HG03457 (cell line): ENCODE data around the gene CXCR2.
"Not testable (repeated sequence)": the region's sequence is repeated elsewhere in the genome, so short reads cannot be mapped to it uniquely, and the experiment has no call there.

Experiments
- ATAC-seq: cut with Tn5 transposase; IDR thresholded peaks from one replicate; pipeline ENCODE4 v1.9.1; 2021; ENCODE audit warnings: moderate number of reproducible peaks; ENCODE audit not compliant: unreplicated experiment

CXCR2 gene

DNA sequence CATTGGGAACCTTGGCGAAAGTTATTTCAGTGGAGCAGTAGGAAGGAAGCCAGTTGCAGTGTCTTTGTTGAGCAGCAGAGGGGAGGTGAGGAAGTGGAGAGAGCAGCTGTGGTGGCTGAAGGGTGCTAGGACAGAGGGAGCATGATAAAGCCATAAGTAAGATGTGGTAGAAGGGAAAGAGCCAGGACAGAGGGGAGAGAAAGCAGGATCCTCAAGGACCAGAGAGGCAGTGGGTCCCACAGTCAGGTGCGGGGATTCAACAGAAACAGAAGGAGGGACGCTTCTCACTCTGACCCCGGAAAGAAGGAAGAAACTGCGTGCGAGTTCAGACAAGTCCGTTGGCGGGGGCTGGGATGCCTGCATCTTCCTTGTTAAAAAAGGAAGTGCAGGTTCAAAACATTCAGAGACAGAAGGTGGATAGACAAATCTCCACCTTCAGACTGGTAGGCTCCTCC lies at the start of gene CXCR2:
Gene CXCR2 (plus strand): TSS at position 403 of the 455 bp plus-strand sequence. CDS start 8,774 bp downstream, outside the sequence.
- ATAC-seq: no peak

DNA sequence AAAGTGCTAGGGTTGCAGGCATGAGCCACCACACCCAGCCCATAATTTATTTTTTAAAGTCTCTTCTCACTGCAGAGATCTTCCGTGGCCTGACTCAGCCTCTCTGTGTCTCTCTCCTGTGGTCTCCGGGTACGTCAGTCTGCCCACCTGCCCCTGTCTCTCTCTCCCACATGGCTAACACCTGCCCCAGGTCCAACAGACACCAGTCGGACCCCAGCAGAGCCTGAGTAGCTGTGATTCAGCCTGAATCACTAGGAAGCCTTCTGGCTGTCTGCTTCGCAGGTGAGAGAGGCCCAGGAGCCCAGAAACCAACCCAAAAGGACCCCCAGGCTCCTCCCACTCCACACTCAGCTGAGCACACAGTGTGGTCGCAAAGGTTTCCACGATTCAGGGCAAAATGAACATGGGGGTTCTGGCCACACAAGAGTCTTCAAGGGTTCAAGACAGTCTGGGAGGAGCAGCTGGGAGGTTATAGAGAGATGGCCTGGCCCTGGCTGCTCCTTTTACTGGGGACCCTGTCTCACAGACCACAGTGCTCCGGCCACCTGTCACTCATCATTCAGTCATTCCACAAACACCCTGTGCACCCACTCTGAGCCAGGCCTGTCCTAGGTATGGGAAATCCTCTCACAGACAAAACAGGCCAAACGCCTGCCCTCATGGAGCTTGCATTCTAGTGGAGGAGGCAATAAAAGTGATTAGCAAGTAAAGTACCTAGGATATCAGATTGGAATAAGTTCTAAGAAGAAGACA lies 48.2 kb upstream of the CXCR2 start:
- ATAC-seq: no peak

DNA sequence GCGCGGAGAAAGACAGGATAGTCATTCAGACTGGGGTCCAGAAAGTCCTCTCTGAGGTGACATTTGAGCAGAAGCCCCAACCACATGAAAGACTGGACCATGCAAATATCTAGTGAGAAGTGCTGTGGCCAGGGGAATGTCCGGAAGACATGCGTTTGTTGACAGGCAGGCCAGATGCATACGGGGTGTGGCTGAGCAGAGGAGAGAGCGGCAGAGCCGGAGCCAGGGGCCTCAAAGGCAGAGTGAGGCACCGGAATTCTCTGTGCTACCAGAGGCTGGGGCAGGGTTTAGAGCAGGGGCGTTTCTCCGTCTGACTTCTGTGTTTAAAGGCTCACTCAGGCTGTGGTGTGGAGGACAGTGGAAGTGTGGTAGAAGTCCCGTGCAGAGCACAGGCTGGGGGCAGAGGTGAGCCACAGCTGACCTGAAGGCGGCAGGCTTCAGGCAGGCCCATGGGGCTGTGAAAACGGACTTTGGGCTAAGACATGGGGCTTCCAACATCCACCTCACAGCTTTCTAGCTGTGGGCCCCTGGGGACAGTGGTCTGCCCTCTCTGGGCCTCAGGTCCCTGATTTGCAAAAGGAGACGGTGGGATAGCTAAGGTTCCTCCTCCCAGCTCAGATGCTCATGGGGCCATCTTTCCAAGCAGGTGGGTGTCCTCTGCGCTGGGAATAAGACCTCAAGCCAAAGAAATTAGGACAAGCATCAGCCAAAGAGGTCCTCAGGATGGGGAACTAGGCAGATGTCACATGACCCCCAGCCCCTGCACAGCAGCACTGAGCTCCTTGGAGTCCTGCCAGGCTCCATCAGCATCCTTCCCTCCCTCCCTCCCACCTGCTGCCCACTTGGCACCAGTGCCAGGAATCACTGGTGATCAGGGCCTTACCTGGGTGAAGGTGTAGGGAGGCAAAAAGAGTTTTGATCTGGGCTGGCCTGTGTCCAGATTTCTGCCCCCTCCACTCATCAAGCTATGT lies 45.6 kb upstream of the CXCR2 start:
- no peak for ATAC-seq

GRCh38 chr2:218081063-218081462 lies 44.8 kb upstream of the CXCR2 start:
- ATAC-seq: peak; percentile 97

DNA sequence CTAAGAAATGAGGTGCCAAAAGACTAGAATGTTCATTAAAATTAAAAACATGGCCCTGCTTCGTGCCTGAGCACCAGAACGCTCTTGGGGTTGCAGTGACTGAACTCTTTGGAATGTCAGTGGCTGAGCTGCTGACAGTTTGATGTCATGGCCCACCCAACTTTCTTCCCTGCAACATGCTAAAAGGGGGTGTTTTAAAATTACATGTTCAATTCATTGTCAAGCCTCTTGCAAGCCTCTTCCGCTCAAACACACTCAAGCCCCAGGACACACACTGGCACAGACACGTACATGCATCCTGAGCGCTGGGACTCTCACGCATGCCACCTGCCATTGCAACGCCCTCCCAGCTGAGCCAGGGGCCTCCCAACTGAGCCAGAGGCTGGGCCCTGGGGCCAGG lies 44.1 kb upstream of the CXCR2 start:
- no peak for ATAC-seq

GRCh38 chr2:218082586-218083351 lies 43.1 kb upstream of the CXCR2 start:
- no peak for ATAC-seq

- no peak for ATAC-seq
Measured at GRCh38 chr2:218083352-218083676, 42.5 kb upstream of the CXCR2 start.

GRCh38 chr2:218086478-218086877 lies 39.4 kb upstream of the CXCR2 start:
- no peak for ATAC-seq

GRCh38 chr2:218089259-218089658 lies 36.6 kb upstream of the CXCR2 start:
- ATAC-seq: no peak

GRCh38 chr2:218091746-218092145 lies 34.1 kb upstream of the CXCR2 start:
- ATAC-seq: no peak

- no peak for ATAC-seq
Measured at GRCh38 chr2:218093879-218094278, 31.9 kb upstream of the CXCR2 start.

GRCh38 chr2:218095853-218096252 lies 30.0 kb upstream of the CXCR2 start:
- ATAC-seq: no peak

GRCh38 chr2:218097975-218098374 lies 27.9 kb upstream of the CXCR2 start:
- ATAC-seq: no peak

DNA sequence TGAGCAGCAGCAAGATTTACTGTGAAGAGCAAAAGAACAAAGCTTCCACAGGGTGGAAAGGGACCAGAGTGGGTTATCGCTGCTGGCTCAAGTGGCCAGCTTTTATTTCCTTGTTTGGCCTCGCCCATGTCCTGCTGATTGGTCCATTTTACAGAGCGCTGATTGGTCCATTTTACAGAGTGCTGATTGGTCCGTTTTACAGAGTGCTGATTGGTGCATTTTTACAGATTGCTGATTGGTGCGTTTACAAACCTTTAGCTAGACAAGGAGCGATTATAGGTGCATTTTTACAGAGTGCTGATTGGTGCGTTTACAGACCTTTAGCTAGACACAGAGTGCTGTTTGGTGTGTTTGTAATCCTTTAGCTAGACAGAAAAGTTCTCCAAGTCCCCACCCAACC lies 17.0 kb upstream of the CXCR2 start:
- not testable (repeated sequence) for ATAC-seq

- not testable (repeated sequence) for ATAC-seq
Measured at GRCh38 chr2:218121789-218122188, 4.0 kb upstream of the CXCR2 start.

DNA sequence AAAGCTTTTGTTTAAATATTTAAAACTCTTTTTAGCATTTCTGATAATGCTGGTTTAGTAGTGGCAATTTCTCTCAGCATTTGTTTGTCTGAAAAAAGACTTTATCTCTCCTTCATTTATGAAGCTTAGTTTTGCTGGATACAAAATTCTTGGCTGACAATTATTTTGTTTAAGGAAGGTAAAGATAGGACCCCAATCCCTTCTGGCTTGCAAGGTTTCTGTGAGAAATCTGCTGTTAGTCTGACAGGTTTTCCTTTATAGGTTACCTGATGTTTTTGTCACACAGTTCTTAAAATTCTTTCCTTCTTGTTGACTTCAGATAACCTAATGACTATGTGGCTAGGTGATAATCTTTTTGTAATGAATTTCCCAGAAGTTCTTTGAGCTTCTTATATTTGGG lies 3.5 kb upstream of the CXCR2 start:
- ATAC-seq: not testable (repeated sequence)

GRCh38 chr2:218123986-218124385 lies 1.8 kb upstream of the CXCR2 start:
- ATAC-seq: no peak

- no peak for ATAC-seq
Measured at GRCh38 chr2:218125095-218125494, 733 bp upstream of the CXCR2 start.

DNA sequence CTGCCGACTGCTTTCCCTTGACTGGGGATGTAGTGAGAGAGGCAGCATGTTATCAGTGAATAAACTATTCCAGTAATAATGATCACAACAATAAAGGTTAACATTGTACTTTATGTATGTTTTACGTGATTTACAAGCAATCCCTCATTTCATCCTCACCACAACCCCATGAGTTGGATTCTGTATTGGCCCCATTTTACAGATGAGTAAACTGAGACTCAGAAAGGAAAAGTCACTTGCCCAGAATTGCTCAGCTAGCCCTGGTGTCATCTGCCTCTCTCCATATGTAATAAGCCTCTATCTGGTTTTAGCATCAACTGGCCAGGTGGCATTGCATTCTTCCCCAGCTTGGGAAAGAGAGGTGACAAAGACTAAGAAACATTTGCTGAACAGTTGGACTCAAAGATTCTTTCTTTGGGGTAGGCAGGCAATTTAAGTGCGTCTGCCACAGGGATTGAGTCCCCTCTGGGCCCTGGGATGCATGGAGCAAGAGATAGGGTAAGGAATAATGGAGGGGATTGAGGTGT lies 2.2 kb downstream of the CXCR2 start:
- no peak for ATAC-seq

DNA sequence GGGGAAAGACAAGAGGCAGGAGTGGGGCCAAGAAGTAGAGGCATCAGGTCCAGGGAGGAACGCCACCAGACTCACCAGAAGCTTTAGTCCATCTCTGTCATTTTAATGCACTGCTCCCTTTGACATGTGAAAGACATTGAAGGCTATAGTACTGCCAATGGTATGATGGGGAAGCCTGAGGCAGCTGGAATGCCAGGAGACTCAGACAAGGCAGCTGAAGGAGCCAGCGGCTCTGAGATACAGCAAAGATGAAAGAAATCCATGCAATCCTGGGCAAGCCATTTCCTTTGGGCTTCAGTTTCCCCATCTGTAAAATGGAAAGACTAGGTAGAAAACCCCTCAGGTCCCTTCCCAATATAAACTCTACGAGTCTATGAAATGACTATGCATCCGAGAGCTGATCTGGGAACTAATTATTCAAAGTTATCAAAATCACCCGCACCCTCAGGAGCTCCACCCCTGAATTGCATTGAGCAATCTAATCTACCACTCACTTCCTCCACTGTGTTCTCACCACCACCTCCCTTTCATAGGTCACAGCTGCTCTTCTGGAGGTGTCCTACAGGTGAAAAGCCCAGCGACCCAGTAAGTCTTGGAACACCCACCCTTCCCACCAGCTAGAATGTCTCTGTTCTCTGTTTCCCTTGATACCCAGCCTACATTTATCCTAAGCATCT lies 3.1 kb downstream of the CXCR2 start:
- no peak for ATAC-seq
